Activated CD4-positive, CD25-positive, alpha-beta regulatory T cell treated with anti-CD3 and anti-CD28 coated beads, Interleukin-2, amount 50 U/mL, for 24 hours (primary cell): ENCODE measurements around the gene EML4.
A peak's percentile ranks its signal among the peaks of the same experiment; 100 is the strongest.
"Not testable (repeated sequence)": the region's sequence is repeated elsewhere in the genome, so short reads cannot be mapped to it uniquely, and the experiment has no call there.

Source experiments
- ATAC-seq, 2 donors: fragments of 150-1000 bp; cut with Tn5 transposase; one replicate each; pipeline ENCODE4 v1.10.0; 2021; ENCODE audit warnings: mild to moderate bottlenecking in 1 of 2, moderate library complexity in 1 of 2

The EML4 gene

DNA sequence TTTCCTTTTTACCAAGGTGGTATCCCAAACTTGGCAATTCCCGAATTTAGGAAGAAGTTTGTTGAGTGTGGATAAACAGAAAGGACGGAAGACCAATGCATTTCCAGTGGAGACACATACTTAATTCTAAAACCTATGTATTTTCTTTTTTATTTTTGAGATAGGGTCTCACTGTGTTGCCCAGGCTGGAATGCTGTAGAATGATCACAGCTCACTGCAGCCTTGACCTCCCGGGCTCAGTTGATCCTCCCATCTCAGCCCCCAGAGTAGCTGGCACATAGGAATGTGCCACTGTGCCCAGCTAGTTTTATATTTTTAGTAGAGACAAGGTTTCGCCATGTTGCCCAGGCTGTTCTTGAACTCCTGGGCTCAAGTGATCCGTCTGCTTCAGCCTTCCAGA lies 101.6 kb downstream of the EML4 start:
- no peak for ATAC-seq

DNA sequence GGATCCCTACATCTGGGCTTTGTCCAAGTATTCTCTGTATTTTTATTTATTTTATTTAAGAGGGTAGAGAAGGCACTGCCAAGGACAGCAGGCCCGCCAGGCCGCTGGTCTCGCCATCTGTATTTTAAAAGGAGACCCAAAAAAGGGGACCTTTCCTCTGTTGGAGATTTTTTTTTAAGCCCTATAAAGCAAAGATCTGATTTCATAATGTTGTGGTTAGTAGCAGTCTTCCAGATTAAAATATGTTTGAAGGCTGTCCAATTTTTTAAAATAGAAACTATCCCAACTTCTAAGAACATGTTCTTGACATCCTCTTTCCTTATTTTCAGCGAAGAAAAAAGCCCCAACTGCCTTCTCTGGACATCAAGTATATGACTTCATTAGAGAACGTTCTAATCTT lies 102.1 kb downstream of the EML4 start:
- not testable (repeated sequence) for ATAC-seq

DNA sequence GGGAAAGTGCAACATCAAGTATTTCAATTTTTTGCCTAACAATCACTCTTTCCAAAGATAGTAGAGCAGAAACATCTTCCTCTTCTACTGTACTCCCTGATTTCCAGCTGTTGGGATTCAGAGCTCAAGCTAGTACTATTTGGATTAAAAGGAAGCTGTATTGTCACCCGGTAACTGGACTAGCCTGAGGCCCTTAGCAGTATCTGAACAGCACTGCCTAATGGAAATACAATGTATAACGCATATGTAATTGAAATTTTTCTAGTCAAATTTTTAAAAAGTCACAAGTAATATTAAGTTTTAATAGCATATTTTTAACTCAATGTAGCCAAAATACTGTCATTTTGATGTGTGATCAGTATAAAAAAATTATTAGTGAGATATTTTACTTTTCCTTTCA lies 105.7 kb downstream of the EML4 start:
- ATAC-seq = no peak

- ATAC-seq = no peak
These were observed 112.4 kb downstream of the EML4 start for GRCh38 chr2:42281416-42282081.

DNA sequence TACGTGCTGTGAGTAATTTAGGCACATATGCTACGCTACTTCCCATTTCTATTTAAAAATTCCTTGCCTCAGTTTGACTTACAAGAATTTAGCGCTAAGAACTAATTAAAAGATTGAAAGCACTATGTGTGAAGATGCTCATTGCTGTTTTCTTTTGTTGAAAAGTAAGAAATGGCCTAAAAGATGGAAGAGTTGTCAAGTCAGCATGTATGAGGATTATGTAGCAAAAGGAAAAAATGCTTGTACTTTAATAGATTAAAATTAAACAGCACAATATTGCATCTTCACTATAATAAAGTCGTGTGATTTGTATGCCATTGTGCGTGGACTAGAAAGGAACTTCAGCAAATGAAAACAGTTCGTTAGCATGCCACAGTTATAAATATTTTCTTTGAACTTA lies 114.9 kb downstream of the EML4 start:
- no peak for ATAC-seq

DNA sequence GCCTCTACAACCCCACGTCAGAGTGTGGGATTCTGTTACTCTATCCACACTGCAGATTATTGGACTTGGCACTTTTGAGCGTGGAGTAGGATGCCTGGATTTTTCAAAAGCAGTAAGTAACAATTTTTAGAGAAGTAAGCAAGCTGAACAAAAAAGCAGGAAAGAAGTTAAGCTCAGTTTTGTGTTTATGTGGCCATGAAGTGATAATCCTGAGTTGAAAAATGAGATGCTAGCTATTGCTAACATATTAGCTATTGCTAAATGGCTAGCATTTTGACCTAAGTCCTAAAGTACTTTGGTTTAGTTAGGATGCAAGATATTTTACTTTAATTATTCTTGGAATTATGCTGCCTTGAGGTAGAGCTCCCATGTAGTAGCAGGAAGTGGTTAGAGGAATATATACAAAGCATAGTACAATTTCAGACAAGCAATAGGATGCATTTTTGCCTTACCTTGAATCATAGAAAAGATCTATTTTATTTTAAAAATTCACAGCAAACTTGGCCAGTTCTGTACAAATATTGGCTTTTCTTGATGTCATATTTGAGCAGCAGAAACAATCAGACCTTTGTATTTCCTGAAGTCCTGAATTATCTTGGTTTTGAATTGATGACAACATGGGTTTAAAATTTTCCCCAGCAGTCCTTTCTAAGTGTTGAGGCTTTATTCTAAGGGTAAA lies 117.3 kb downstream of the EML4 start:
- ATAC-seq = no peak

DNA sequence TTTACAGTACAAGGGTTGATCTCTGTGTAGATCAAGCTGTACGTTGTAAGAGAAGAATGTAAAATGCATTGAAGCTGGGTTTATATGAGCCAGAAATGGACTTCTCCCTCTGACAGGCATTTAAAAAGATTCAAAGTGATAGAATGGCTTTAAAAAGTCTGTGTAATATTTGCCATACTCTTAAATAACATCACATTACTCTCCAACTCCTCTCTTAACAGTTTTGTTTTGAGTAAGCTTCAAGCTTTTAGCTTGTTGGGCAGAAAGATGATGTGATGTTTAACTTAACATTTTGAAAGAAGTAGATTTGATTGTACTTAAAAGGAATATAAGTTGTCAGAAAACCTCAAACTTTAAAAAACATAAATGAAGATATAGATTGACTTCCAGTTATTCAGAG lies 119.7 kb downstream of the EML4 start:
- peak in 1 of 2 donors; percentile 20 for ATAC-seq

DNA sequence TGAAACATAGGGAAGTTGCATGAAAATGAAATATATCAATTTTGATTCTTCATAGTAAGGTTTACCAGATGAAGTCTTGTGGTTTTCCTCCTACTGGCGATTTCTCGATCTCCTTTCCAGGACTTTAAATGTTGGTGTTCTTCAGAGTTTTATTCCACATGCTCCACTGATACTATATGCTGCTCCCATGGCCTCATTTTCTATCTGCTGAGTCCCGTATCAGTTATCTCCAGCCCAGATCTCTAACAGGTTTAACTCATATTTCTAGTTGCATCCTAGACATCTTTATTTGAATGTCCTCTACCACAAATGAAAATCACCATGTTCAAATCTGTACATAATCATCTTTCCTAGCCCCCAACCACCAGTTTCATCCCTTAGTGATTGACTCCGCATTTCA lies 120.1 kb downstream of the EML4 start:
- no peak for ATAC-seq

DNA sequence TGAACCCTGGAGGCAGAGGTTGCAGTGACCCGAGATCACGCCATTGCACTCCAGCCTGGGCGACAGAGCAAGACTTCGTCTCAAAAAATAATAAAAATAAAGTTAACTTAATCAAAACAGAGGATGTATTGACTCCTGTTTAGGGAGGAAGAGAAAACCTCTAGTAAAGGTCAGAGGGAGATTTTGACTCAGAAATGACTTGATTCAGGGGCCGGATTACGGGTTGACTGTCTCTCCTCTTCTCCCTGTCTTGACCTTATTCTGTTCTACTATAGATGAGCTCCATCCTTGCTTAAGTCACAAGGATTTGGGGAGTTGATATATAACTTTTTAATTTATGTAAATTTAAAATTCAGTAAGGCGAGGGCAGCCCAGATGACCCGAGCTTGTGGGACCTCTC lies 120.9 kb downstream of the EML4 start:
- peak in 1 of 2 donors; percentile 30 for ATAC-seq

DNA sequence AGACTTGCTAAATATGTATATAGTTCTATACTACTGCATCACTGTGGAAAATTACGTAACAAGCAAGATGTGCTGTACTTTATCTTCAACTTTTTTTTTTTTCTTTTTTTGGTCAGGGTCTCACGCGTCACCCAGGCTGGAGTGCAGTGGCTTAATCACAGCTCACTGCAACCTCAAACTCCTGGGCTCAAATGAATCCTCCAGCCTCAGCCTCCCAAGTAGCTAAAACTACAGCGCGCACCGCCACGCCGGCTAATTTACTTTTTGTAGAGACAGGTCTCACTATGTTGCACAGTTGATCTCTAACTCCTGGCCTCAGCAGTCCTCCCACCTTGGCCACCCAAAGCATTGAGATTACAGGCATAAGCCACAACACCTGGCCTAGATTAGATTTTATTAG lies 123.9 kb downstream of the EML4 start:
- ATAC-seq = peak; percentile 57

DNA sequence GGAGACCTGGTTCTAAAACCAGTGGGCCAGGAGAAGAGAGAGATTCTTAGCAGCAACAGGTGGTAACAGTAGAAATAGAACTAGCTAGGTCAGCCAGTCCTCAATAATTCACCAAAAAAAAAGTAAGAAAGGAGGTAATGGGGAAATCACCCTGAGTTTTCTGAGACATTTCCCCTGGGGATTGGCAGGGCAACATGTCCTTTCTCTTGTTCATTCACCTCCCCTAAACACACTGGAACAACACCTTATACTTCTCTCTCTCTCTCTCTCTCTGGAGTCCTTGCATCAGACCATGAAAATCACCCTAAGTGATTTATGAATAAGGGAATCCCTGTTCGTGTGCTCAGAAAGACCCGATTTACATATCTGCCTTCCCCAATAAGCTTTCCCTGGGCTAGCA lies 127.1 kb downstream of the EML4 start:
- peak; percentile 18 to 19 for ATAC-seq

DNA sequence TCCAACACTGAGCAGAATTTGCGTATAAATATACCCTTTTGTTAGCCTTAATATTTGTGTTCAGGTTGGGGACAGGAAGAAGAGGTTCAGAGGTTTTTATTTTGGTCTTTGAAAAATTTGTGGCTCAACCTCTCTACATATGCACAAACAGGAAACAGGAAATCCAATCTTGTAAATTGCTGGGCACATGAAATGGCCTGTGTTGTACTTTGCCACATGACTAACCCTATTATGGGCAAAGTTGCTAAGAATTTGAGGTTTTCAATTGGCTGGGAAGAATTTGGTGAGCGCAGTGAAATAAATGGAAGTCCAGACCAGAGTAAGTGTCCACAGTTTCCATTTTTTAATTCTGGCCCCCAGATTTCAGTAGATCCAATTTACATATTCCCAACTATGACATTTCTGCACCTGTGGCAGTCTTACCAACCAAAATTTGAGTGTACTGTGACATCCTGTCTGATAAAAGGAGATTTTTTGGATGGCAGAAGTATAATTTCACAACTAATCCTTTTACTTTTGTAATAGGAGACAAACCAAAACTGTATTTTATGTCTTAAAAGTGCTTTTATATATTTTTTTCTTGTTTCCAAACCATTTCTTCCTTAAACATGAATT lies 128.3 kb downstream of the EML4 start:
- ATAC-seq = no peak

DNA sequence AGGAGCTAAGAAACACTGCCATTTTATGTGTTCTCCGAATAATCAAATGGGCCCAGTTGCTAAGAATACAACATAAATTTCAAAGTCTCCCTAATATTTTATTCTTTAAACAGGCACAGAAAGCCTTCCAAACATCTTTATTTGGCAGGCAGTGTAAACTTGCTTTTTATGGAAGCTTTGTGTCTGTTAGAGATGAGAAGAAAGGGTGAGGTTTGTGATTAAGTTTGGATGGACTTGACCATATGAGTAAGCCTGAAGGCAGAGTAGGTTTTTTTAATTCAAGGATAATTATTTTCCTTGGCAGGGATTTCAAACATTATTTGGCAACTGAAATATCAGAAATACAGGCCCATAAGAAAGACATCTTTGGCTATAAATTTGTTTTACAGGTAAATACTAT lies 129.0 kb downstream of the EML4 start:
- ATAC-seq = no peak

DNA sequence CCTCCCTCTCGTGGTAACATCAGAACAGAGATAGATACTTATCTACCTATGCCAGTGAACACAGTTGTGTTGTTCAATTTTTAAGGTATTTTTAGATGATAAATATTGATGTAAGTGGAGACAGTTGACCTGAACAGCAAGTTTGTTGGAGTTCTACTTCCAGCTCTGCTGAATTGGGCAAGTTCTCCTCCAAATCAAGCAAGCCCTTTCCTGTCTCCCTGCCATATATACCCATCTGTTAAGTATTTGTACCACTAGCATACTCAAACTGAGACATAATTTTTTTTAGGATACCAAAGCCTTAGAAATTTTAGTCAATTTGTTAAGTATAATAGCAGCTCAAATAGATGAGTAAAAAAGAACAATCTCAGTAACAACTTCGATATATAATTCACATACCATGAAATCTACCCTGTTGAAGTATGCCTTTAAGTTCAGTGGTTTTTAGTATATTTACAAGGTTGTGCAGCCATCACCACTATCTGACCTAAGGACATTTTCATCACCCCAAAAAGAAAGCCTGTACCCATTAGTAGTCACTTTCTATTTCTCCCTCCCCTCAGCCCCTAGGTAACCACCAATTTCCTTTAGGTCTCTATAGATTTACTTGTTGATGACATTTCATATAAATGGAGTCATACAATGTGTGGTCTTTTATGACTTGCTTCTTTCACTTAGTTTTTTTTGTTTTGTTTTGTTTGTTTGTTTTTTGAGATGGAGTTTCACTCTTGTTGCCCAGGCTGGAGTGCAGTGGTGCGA lies 130.0 kb downstream of the EML4 start:
- ATAC-seq = peak; percentile 61 to 65

- peak in 1 of 2 donors; percentile 34 for ATAC-seq
These were observed 131.4 kb downstream of the EML4 start for GRCh38 chr2:42300527-42300926.

GRCh38 chr2:42303252-42303651 lies 134.1 kb downstream of the EML4 start:
- no peak for ATAC-seq

GRCh38 chr2:42304059-42304713 lies 135.0 kb downstream of the EML4 start:
- no peak for ATAC-seq

DNA sequence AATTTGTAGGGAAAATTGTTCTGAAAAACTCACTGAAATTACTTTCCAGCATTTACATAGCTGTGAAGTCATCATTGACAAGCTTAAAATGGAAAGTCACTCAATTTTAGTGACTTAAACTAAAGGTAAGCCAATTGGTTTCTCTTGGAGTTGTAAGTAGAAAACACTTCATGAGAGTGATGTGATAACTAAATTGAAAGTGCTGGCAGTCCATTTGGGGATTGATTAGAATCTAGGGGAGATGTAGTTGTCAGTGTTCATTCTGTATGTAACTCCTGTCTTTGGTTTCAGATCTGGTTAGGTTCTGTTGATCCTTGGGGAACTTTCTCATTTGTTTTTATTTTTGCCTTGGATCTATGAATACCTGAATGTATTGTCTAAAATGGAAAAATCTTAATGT lies 138.0 kb downstream of the EML4 start:
- ATAC-seq = no peak

DNA sequence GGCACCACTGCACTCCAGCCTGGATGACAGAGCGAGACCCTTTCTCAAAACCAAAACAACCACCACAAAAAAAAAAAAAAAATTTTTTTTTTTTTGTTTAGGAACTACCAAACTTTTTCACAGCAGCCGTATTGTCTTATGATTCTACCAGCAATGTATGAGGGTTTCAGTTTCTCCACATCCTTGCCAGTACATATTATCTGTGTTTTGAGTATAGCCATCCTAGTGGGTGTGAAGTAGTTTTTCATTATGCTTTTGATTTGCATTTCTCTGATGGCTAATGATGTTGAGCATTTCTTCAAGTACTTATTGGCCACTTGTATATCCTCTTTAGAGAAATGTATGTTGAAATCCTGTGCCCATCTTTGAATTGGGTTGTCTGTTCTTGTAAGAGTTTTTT lies 140.2 kb downstream of the EML4 start:
- no peak for ATAC-seq

- no peak for ATAC-seq
These were observed 140.9 kb downstream of the EML4 start for GRCh38 chr2:42310007-42310515.

- no peak for ATAC-seq
These were observed 143.0 kb downstream of the EML4 start for GRCh38 chr2:42312106-42312505.

DNA sequence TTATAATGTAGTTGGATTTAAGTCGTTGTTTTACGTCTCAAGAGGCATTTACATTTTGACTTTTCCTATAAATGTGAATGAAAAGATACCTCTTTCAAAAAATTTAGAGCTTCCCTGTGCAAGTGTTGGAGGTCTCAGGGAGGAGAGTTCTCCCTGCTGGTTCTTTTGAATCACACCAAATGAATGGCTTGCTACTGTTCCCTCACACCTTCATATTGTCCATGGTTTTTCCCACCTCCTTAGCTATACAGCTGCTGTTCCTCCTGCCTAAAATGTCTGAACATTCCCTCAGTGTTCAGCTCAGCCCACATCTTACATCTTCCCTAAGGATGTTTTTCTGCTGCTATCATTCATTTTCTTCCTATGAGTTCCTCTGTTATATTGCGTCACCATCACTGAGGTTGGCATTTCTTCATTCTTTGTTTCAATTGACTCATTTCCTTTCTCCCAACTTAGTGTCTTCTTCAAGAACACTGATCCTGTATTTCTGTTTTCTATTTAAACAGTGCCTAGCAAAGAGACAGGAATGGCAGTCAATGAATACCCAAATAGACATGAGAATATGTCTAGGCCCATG lies 145.8 kb downstream of the EML4 start:
- ATAC-seq = no peak
